NB4 (cell line): ENCODE measurements around the gene HEXD.

ENCODE experiments used
- MAX ChIP-seq: IDR thresholded peaks from 2 replicates; pipeline ENCODE4 v1.6.1; 2011; ENCODE audit warnings: low read depth, low read length
- POLR2A ChIP-seq: IDR thresholded peaks from 2 replicates; pipeline ENCODE4 v1.6.1; 2011; ENCODE audit warnings: mild to moderate bottlenecking; ENCODE audit not compliant: insufficient read length; ENCODE audit errors: extremely low read depth
- TF ChIP-seq, protein P1 (sequence below): IDR thresholded peaks from one replicate; pipeline ENCODE4 v1.5.1; 2012; ENCODE audit warnings: low read depth, low read length

GRCh38 chr17:82436601-82437324 is 18.6 kb downstream of the HEXD start:
- TF ChIP-seq, protein P1, sequence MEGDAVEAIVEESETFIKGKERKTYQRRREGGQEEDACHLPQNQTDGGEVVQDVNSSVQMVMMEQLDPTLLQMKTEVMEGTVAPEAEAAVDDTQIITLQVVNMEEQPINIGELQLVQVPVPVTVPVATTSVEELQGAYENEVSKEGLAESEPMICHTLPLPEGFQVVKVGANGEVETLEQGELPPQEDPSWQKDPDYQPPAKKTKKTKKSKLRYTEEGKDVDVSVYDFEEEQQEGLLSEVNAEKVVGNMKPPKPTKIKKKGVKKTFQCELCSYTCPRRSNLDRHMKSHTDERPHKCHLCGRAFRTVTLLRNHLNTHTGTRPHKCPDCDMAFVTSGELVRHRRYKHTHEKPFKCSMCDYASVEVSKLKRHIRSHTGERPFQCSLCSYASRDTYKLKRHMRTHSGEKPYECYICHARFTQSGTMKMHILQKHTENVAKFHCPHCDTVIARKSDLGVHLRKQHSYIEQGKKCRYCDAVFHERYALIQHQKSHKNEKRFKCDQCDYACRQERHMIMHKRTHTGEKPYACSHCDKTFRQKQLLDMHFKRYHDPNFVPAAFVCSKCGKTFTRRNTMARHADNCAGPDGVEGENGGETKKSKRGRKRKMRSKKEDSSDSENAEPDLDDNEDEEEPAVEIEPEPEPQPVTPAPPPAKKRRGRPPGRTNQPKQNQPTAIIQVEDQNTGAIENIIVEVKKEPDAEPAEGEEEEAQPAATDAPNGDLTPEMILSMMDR: no peak
- TF ChIP-seq POLR2A: no peak
- TF ChIP-seq MAX: no peak
